GM21825 (cell line): ENCODE measurements around the gene ZSCAN5B.
"Not testable (repeated sequence)": the region's sequence is repeated elsewhere in the genome, so short reads cannot be mapped to it uniquely, and the experiment has no call there.

Source experiments
- ATAC-seq: cut with Tn5 transposase; IDR thresholded peaks from one replicate; pipeline ENCODE4 v1.9.1; 2021; ENCODE audit warnings: mild to moderate bottlenecking, moderate library complexity; ENCODE audit not compliant: unreplicated experiment

Gene ZSCAN5B

GRCh38 chr19:56176310-56176709, 21.3 kb downstream of the ZSCAN5B start:
- ATAC-seq = not testable (repeated sequence)

GRCh38 chr19:56175861-56176307, 21.7 kb downstream of the ZSCAN5B start, which contains the start of gene GALP:
Gene GALP, plus strand, starts transcription at chr19:56176008. Its CDS starts 1,101 bp downstream, at chr19:56177109.
- not testable (repeated sequence) for ATAC-seq

GRCh38 chr19:56174550-56174949, 23.0 kb downstream of the ZSCAN5B start:
- ATAC-seq = no peak

GRCh38 chr19:56174086-56174485, 23.5 kb downstream of the ZSCAN5B start:
- no peak for ATAC-seq

GRCh38 chr19:56170261-56170660, 27.3 kb downstream of the ZSCAN5B start:
- ATAC-seq = no peak

- no peak for ATAC-seq
Measured at GRCh38 chr19:56167064-56167578, 30.5 kb downstream of the ZSCAN5B start.

GRCh38 chr19:56163097-56163496, 34.5 kb downstream of the ZSCAN5B start:
- no peak for ATAC-seq

GRCh38 chr19:56162258-56162657, 35.3 kb downstream of the ZSCAN5B start:
- no peak for ATAC-seq

- ATAC-seq = no peak
Measured at GRCh38 chr19:56161534-56161933, 36.0 kb downstream of the ZSCAN5B start.

- ATAC-seq = no peak
Measured at GRCh38 chr19:56159622-56160271, 37.8 kb downstream of the ZSCAN5B start.

GRCh38 chr19:56159009-56159559, 38.5 kb downstream of the ZSCAN5B start:
- ATAC-seq = no peak

GRCh38 chr19:56158170-56158757, 39.3 kb downstream of the ZSCAN5B start:
- no peak for ATAC-seq

GRCh38 chr19:56156768-56157167, 40.8 kb downstream of the ZSCAN5B start:
- no peak for ATAC-seq

- no peak for ATAC-seq
Measured at GRCh38 chr19:56155124-56155687, 42.4 kb downstream of the ZSCAN5B start.

- ATAC-seq = no peak
Measured at GRCh38 chr19:56153507-56153906, 44.1 kb downstream of the ZSCAN5B start.

GRCh38 chr19:56152644-56153043, 44.9 kb downstream of the ZSCAN5B start:
- ATAC-seq = no peak

- no peak for ATAC-seq
Measured at GRCh38 chr19:56150358-56150757, 47.2 kb downstream of the ZSCAN5B start.

- ATAC-seq = no peak
Measured at GRCh38 chr19:56149656-56150038, 47.9 kb downstream of the ZSCAN5B start.

- not testable (repeated sequence) for ATAC-seq
Measured at GRCh38 chr19:56148955-56149655, 48.5 kb downstream of the ZSCAN5B start.

GRCh38 chr19:56148096-56148495, 49.5 kb downstream of the ZSCAN5B start:
- ATAC-seq = no peak

GRCh38 chr19:56147307-56147706, 50.3 kb downstream of the ZSCAN5B start:
- ATAC-seq = no peak
